NK-92 treated with Interleukin-12 subunit alpha and Interleukin-12 subunit beta, amount 100 ng/mL, for 24 hours (cell line): ENCODE results near the gene USO1.
"Not testable (repeated sequence)": the region's sequence is repeated elsewhere in the genome, so short reads cannot be mapped to it uniquely, and the experiment has no call there.

Experiments
- DNase-seq: peaks from one replicate; lab custom pipeline; 2025; lab: John Stamatoyannopoulos, UW

USO1 gene

DNA sequence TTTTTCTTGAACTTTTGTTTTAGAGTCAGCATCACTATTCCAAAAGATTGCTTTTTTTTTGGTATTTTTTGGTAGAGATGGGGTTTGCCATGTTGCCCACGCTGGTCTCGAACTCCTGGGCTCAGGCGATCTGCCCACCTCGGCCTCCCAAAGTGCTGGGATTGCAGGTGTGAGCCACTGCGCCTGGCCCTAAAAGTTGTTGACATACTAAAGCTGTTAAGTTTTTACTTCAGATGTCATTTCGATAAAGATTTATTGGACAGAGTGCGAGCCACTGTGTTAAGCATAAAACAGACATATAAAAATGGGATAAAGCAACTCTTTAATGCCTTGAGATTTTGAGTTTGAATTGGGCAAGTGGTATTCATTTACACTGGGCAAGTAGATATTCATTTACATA is 28.3 kb downstream of the USO1 start:
- no peak for DNase-seq

DNA sequence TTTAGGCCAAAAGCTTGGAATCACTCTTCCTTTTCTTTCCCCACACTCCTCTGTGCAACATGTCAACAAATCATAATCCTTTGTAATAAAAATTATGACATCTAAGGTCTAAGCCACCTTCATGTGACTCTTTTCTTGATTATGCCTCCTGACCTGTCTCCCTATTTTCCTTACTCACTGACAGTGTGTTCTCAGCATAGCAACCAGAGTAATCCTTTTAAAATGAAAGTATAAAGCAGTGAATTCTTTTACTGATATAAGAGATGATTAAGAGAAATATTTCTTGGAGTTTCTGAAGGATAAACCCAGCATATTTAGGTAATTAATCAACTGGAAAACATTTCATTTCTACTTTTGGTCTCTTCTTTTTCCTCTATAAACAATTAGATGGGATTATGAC is 44.7 kb downstream of the USO1 start:
- DNase-seq = no peak

DNA sequence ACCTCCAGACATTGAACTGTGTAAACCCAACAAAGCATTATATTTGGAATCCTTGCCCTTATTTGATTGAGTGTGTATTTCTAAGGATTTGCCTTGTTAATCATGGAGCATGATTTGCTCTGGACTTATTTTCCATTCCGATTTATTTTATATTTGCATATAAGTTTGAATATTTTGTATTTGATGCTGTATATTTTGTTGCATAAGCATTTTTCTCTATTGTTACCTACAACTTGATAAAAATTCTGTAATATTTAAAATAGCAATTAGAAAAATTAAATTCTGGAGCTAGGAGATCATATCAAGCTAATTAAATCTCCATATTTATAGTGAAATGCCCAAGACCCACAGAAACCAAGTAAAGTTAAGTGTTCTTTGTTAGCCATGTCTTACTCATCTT is 47.2 kb downstream of the USO1 start:
- DNase-seq = no peak

DNA sequence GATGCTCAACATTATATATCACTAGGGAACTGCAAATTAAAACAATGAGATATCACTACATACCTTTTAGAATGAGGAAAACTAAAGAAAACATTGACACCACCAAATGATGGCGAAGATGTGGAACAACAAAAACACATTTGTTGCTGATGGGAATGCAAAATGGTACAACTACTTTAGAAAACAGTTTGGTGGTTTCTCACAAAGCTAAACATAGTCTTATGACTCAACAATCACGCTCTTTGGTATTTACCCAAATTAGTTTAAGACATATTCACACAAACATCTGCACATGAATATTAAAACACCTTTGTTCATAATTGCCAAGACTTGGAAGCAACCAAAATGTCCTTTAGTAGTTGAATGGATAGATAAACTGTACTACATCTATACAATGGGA is 53.2 kb downstream of the USO1 start:
- DNase-seq = no peak

DNA sequence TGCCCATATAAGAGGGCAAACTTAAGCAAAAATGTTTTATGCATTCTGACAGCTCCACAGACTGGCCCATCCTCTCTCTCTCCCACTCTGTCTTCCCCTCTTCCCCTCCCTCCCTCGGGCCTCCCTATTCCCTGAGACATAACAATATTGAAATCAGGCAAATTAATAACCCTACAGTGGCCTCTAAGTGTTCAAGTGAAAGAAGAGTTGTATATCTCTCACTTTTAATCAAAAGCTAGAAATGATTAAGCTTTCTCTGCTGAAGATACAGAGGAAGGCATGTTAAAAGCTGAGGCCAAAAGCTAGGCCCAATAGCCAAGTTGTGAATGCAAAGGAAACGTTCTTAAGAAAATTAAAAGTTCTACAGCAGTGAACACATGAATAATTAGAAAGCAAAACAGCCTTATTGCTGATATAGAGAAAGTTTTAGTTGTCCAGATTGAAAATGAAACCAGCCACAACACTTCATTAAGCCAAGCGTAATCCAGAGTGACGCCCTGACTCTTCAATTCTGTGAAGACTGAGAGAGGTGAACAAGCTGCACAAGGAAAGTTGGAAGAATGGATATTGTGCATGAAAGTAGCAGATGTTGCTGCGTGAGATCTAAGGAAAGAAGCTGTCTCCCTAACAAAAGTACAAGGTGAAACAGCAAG is 54.9 kb downstream of the USO1 start:
- DNase-seq = no peak

DNA sequence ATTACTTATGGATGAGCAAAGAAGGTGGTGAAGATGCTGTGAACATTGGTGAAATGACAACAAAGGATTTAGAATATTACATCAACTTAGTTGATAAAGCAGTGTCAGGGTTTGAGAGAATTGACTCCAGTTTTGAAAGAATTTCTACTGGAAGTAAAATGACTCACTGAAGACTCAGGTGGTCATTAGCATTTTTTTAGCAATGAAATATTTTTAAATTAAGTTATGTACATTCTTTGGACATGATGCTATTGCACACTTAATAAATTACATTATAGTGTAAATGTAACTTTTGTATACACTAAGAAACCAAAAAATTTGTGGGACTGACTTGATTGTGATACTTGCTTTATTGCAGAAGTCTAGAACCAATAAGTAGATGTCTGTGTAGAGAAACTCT is 56.9 kb downstream of the USO1 start:
- no peak for DNase-seq

DNA sequence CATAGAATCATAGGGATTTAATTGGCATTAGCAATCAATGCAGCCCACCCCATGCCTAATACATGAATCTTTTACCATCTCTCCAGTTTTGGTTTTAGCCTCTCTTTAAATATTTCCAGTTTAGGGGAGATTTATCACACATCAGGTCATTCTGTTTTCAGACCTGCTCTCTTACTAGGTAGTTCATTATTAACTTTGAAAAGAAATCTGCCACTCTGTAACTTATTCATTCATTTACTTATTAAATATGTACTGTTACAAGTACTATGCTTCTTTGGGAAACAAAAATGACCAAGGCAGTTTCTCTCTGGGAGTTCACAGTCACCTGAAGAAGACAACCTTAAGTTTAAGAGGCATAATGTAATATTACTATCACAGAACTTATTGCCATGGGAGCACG is 62.1 kb downstream of the USO1 start:
- DNase-seq = no peak

DNA sequence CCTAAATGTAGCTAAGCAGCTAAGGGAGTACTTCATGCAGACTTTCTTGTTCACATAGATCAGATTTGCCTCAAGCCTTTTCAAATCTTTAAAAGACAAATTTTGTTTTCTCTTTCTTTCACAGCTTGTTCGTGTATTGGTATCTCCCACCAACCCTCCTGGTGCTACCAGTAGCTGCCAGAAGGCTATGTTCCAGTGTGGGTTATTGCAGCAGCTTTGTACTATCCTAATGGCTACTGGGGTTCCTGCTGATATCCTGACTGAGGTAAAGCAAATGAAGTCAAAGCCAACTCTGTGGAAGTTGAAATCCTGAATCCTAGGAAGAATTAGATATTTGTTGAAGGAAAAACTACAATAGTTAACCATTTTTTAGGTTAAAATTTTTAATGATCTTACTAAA is 62.6 kb downstream of the USO1 start:
- no peak for DNase-seq

DNA sequence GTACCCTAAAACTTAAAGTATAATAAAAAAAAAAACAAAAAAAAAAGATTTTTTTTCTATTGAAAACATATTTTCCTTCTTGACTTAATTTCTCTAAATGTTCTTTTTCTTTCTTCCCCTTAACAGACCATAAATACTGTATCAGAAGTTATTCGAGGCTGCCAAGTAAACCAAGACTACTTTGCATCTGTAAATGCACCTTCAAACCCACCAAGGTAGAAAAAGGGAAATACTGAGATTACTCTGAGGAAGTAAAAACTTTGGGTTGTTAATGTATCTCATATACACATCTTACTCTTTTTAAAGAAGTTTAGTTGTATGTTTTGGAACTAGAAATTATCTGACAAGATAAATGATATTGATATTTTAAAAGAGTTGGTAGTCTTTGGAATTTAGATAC is 65.6 kb downstream of the USO1 start:
- no peak for DNase-seq

DNA sequence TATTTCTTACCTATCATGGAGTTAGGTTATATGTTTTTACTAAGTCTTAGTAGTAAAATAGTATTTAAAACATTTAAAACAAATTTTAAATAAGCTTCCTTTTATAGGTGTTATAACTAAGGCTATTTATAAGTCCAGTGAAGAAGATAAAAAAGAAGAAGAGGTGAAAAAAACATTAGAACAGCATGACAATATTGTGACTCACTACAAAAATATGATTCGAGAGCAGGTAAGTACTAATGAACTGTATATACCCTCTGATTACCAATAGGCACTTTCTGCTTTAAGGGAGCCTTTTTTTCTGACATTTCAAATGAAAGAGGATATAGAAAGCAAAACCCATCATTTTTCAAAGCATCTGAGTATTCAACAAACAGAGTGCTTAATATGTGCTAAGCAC is 76.6 kb downstream of the USO1 start:
- no peak for DNase-seq

DNA sequence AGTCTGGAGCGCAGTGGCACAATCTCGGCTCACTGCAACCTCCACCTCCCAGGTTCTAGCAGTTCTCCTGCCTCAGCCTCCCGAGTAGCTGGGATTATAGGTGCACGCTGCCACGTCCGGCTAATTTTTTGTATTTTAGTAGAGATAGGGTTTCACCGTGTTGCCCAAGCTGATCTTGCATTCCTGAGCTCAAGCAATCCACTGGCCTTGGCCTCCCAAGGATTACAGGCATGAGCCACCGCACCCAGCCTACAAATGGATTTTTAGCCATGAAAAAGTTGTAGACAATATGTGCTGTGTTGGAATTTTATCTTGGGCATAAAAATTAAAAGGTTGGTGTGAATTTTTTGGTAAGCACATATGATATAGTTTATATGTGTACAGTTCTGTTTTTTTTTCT is 81.7 kb downstream of the USO1 start:
- DNase-seq = not testable (repeated sequence)

DNA sequence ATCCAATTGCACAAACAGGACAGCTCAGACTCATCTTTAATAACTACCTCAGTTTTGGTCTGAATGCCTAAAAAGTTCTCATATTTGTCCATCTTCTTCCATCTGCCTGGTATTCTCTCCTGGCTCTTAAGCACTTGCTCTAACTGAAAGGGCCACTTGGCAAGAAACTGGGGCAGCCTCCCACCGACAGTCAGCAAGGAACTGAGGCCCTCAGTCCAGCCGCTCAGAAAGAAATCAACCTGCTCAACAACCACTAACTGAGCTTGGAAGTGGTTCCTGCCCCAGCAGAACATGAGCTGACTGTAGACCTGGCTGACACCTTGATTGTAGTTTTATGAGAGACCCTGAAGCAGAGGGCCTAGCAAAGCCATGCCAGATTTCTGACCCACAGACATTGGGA is 93.5 kb downstream of the USO1 start:
- DNase-seq = no peak

DNA sequence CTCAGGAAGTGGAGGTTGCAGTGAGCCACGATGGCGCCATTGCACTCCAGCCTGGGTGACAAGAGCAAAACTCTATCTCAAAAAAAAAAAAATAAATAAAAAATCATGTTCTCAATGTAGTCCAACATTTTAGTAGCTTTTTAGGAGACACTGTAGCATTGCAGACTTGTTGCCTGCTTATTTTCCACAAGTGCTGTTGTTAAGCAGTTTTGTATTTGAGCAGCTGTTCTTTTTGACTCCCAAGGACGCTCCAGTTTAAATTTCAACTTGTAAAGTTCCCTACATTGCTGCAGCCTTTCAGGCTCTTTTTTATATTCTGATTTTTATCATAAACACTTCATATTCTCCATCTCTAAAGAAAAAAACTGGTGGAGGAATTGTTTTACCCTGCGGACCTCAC is 94.7 kb downstream of the USO1 start:
- DNase-seq = no peak

DNA sequence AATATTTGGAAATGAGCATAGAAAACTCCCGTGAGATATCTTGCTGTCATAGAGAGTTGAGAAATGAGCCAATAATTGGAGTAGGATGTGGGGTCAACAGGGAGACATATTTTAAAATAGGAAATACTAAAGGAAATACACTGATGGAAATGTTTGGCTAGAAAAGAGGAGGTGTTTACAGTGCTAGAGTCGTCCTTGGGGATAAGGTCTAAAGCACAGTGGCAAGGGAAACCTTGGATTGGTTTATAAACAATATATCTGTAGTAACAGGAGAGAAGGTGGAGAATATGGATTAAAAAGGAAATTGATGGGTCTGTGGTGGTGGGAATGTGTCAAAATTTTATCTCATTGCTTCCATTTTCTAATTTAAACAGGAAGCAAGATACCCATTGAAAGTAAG is 95.8 kb downstream of the USO1 start:
- DNase-seq = no peak

DNA sequence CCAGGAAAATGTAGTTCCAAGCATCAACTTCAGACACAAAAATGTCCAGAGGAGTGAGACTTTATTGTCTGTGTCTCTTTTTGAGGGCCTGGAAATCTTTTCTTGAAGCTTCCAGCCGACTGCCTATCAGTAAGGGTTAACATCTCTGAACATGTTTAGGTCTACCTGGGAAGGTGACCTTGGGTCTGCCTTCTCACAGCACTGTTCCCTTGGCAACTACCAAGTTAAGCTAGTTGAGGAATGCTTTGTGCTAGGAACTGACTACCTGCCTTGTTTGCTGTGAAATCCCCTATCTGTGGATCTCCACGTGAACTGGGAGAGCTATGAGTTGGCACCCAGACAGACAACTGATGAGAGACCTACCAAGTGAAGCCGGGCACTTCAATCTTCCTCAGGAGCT is 96.3 kb downstream of the USO1 start:
- no peak for DNase-seq

DNA sequence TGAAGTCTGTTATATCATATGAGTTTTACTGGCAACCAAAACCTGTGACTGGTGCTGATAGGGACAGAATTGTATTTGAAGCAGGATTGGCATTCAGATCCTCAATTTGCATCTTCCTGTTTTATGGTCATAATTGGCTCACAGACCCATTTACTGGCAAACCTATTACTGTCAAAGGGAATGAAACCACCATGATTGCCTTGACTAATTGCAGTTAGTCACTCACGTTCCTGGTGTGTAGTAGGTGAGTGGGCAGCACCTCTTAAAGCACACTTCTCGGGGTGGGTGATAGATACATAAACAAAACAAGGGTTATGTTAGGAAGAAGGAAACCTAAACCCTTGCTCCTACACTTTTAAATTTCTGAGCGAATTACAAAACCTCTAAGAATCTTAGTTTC is 96.8 kb downstream of the USO1 start:
- no peak for DNase-seq

DNA sequence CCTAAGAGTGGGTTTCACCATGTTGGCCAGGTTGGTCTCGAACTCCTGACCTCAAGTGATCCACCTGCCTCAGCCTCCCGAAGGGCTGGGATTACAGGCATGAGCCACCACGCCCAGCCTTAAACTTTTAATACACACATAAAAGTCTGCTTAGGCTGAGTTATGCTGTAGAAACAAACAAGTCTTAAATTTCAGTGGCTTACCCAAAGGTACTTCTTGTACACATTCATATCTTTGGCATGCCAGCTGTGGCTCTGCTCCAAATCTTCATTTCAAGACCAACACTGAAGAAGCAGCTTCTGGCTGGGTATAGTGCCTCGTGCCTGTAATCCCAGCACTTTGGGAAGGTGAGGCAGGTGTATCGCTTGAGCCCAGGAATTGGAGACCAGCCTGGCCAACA is 97.6 kb downstream of the USO1 start:
- DNase-seq = no peak

DNA sequence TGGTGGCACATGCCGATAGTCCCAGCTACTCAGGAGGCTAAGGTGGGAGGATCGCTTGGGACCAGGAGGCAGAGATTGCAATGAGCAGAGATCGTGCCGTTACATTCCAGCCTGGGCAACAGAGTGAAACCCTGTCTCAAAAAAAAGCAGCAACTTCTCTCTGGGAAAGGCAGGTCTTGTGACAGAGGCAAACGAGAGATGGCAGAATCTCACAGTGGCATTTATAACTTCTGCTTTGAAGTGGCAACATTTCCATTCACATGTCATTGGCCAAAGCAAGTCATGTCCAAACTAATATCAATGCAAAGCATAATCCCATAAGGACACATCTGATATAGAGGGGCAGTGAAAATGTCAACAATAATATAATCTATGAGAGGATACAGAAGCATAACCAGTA is 98.0 kb downstream of the USO1 start:
- DNase-seq = no peak

DNA sequence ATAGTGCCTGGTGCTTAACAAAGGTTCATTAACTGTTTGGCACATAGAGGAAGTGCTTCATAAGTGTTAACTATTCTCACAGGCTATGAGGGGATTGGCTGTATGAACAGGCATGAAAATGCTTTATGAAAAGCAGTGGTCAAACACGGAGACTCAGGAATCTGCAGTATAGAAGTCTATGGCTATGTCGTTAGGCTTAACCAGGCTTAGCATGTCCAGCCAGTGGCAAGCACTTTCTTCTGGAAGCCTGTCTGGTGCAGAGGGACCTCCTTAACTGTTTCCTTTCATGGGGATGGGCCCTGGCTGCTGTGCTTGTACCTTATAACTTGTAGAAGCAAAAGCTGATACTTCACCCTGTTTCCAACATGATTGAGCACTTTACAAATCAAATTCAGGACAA is 99.4 kb downstream of the USO1 start:
- no peak for DNase-seq

DNA sequence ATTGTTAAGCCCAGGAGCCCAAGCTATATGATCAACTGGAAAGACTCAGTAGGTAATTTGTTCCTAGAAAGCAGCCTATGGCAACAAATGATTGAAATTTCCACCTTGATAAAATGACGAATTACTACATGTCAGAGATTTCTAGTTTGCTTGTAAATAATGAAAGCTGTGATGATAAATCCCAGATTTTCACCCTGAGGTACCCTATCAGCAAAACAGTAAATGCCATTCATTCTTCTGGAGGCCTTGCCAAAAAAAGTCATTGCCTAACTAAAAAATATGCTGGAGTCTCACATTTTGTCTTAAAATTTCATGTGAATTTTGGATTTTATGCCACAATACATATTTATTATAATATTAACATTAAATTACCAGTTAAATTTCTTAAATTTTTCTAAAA is 106.5 kb downstream of the USO1 start:
- DNase-seq = no peak

DNA sequence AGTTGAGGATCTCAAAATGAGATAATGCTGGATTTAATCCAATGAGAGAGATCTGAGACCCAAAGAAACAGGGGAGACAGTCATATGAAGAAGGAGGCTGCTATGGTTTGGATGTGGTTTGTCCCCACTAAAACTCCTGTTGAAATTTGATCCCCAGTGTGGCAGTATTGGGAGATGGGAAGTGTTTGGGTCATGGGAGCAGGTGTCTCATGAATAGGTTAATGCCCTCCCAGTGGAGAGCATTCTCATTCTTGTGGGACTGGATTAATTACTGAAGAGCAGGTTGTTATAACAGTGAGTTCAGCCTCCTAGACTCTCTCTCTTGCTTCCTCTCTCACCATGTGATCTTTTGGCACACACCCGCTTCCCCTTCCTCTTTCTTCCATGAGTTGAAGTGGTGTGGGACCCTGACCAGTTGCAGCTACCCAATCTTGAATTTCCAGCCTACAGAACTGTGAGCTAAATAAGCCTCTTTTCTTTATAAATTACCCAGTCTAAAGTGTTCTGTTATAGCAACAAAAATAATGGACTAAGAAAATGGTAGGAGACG is 107.6 kb downstream of the USO1 start:
- DNase-seq = no peak

DNA sequence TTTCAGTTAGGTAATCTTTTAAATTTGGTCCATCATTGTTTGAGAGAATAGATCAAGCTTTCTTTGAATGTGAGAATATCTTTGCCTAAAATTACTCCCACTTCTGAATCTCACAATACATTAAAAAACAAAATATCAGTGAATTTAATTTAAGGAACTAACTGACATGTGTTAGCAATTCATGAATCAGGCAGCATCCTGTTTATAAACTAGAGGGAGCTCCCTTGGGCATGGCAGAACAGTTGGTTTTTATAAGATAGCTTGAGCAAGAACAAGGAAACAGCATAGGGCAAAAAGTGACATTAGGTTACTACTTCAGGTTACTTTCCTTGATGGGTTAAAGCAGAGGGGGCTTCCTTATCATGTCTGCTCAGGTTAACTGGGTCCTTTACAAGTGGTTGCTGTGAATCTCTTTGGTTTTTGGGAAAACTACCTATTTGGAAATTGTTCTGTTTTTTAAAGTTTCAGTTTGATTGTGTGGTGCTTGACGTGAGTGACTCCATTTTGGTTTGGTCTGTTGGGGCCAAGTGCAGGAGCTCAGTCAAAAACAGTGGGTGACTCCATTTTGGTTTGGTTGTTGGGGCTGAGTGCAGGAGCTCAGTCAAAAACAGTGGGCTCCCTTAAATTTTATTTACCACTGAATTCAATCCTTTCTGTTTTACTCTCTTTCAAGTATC is 109.9 kb downstream of the USO1 start:
- no peak for DNase-seq

DNA sequence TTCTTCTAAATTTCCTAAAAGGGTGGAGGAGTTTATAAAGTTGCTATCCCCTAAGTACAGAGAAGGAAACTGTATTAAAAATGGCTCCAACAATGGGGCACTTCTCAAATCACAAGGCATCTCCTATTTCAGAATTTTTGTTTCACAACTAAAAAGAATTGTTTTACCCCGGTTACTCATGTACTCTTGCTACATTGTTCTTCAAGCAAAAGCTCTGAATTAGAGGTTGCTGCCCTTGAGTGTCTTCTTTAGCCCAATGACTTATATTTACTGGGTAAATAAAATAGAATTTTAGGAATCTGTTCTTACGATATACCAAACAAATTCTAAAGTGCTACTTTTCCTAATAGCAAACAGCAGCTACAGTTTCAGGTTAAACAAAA is 110.4 kb downstream of the USO1 start:
- no peak for DNase-seq
